ENCODE measurements around the gene WWOX.

The WWOX gene

GRCh38 chr16:78445818-78446217, 346.4 kb downstream of the WWOX start:
- no peak for DNase-seq

- DNase-seq = no peak
Measured at GRCh38 chr16:78446486-78446885, 347.0 kb downstream of the WWOX start.

DNA sequence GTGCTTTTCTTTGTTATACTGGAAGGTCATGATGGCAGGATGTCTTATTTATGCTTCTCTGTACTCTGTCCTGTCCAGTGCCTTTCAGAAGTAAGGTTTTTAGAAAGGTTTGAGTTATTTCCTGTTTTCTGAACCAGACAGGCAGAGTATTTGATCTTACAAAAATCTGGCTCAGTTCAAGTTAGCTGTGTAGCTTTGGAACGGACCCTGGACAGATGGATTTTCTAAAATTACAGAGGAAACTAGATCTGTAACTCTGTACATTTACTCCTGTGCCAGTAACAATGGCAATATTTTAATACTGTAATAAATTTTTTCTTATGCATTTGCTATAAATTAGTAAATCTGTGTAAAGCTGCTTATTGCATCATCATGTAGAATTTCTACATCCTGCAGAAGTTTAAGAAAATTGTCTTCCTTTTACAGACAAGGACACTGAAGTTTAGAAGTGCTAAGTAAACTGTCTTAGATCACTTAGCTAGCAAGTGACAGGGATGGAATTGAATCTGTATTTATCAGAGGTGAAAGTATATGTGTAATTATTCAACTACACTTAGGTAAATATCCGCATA, 347.6 kb downstream of the WWOX start:
- DNase-seq = no peak

DNA sequence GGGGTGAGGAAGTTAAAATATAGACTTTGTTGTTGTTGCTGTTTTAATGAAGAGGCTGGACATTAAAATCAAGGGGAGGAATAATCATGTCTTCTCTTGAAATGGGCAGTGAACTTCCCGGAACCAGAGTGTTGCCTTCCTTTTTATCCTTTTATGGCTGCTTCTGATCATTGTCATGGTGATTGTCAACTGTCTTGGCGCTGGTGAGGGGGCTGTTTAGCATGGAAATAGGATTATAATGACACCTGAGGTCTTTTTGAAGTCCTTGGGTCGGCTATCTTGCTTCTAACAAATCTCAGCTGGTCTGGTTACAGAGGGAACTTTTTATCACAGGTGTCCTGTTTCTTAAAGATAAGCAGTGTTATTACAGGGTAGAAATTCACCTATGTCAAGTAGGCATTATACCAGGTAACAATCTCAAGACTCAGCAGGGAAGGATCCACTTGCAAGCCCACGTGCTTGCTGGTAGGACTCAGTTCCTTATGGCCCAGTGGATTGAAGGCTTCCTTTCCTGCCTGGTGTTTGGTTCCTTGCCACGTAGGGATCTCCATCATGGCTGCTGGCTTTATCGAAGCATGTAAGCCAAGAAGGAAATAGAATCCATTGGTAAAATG, 349.3 kb downstream of the WWOX start:
- no peak for DNase-seq

DNA sequence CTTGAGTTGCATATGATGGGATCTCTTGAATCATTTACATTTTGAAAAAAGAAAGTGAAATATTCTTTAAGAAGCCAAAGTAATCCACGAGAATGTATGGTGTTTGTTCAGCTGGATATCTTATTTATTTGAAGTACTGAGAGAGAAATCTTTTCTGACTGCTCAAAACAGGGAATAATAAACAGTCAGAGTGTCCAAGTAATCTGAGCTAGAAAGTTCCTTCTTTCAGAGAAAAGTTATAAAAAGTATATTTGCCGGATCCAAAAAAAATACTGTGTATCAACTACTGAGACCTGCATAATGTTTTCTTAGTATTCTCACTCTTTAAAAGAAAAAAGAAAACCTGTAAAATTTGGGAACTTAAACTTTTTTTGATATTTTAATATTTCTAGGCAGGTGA, 350.8 kb downstream of the WWOX start:
- DNase-seq = no peak

DNA sequence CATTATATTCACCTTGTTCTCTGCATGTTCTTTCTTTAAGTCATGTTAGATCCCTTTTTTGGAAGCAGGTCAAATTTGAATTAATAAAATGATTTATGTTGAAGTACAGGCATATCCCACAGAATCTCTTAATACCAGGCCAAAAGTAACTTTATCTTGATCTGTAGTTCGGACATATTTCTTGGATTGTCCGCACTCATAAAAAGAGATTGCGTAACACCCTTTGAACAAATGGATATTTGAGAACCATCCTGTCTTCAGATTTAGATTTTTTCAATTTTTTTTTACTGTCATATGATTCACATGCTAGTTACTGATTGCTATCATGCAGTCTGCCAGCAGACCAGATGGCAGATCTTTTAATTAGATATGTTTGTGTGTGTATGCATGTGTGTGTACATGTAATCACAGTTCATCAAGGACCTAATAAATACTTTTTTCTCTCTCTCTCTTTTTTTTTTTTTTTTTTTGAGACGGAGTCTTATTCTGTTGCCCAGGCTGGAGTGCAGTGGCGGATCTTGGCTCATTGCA, 352.6 kb downstream of the WWOX start:
- DNase-seq = no peak

GRCh38 chr16:78455861-78456260, 356.4 kb downstream of the WWOX start:
- no peak for DNase-seq

DNA sequence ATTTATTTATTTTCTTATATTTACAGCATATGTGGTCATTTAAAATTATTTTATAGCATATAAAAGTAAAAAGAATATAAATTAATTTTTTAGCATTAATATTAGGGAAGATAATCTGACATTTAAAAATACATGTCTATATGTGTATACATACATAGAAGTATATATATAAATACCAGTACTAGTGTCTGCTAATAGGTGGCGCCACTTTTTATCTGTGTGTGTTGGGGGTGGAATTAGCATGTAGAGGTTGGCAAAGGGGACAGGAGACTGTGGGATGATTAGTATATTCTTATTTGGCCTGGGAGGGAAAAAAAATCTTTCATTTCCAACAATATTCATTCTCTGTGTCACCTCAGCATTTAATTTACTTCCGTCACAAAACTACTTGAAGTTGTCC, 359.1 kb downstream of the WWOX start:
- no peak for DNase-seq

- DNase-seq = no peak
Measured at GRCh38 chr16:78460428-78460827, 361.0 kb downstream of the WWOX start.

GRCh38 chr16:78461087-78461486, 361.6 kb downstream of the WWOX start:
- no peak for DNase-seq

- no peak for DNase-seq
Measured at GRCh38 chr16:78461496-78462287, 362.2 kb downstream of the WWOX start.

DNA sequence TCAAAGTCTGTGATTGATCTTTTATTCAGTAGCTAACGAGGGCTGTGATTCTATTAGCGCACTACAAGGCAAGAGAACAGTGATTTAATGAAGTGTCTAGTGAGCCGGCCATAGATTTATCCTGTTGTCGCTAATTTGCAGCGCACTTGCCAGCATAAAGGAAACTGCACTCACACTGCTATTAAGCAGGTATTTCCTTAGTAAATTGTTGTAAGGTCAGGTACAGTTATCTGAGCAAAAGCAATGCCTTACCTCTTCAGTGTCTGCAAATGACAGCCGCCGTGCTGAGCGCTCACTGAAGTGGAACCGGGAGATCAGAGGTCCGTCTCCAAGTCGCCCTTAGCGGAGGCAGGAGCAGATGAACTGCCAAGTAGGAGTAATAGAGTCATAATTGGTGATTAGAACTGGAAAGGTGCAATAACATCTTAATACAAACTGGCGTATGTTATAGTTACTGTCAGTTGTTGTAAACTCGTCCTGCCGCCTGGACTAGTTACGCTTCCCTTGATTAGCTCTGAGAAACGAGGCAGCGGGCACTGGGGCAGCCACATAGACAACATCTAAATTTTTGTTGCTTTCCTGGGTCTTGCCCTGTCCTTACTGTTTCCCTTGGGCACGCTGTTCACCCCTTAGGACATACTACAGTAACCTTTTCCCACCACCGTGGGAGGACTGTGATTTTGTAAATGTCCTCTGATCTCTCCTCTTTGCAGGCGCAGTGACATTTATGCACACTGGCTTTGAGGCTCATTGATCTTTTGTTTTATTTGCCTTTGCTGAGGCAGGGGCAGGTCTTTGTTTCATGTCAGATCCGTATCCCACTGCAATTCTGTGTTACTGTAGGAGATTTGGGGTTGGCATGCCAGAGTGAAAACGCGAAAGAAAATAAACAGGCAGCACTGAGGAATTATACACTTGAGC, 363.1 kb downstream of the WWOX start:
- no peak for DNase-seq

- DNase-seq = no peak
Measured at GRCh38 chr16:78463591-78463990, 364.1 kb downstream of the WWOX start.

GRCh38 chr16:78464833-78465232, 365.4 kb downstream of the WWOX start:
- DNase-seq = no peak

- DNase-seq = no peak
Measured at GRCh38 chr16:78465730-78466129, 366.3 kb downstream of the WWOX start.

- no peak for DNase-seq
Measured at GRCh38 chr16:78469787-78470186, 370.3 kb downstream of the WWOX start.

DNA sequence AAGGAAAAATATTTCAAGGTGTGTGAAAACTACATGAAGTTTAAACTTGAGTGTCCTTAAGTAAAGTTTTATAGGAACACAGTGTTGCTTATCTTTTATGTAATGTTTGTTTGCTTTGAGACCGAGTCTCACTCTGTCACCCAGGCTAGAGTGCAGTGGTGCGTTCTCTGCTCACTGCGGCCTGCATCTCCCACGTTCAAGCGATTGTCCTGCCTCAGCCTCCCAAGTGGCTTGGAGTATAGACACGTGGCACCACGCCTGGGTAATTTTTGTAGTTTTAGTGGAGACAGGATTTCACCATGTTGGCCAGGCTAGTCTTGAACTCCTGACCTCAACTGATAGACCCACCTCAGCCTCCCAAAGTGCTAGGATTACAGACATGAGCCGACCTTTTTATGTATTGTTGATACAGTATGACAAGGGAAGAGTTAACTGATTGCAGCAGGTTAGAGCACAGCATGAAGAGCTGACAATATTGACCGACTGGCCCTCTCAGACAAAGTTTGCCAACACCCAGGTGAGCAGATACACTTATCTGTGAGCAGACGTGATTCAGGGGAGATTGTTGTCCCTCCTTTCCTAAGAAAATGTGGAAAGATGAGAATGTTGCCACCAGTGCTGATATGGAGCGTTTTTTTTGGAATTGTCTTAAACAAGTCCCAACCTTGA, 373.7 kb downstream of the WWOX start:
- DNase-seq = no peak

DNA sequence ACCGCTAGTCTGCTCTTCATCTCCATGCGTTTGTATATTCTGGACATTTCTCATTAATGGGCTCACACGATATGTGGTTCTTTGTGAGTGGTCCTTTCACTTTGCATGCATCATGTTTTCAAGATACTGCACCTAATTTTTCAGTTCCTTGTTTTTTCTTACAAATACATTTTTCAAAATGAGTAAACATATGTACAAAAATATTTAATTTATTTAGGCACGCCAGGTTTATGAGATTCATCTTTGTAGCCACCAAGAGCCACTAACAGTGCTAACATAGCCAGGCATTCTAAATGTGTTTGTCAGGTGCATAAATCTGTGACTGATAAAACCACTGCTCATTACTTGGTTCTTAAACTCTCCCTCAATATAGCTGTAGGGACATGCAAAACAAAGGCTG, 375.3 kb downstream of the WWOX start:
- DNase-seq = no peak

GRCh38 chr16:78476615-78477014, 377.2 kb downstream of the WWOX start:
- no peak for DNase-seq

GRCh38 chr16:78478267-78478861, 378.9 kb downstream of the WWOX start:
- DNase-seq = no peak

- no peak for DNase-seq
Measured at GRCh38 chr16:78479723-78480122, 380.3 kb downstream of the WWOX start.

DNA sequence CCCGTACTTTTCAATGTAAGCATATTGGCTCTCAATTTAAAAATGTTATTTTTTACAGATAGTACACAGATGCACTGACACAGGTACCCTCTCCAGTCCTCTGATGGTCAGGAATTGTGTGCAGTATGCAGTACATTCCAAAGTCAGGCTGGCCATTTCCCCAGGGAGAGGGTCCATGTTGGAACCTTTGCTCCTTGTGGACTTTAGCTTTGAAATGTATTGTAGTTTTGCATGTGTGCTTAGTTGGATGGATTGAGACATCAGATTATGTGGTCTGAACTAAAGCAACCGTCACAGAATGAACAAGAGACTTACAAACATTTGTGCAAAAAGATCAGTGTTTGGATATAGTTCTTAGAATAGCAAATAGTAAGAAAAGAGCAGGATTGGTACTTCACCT, 381.1 kb downstream of the WWOX start:
- DNase-seq = no peak
